HCT116 (cell line): ENCODE data around the gene ZSCAN5B. TPM values are rescaled to one million over a fixed set of nuclear protein-coding genes. Genes with fewer than 3 reads are reported as not detected.

Experiments
- ATAC-seq: fragments of 200-7000 bp; cut with Tn5 transposase; 2 replicates; pipeline ENCODE4 v1.9.1; 2020; ENCODE audit warnings: mild to moderate bottlenecking, moderate library complexity
- BruUV-seq: library from RNA; stranded (reverse); fragments of 400-500 nt; replicated peaks from 2 replicates; lab custom pipeline; 2021; lab: Mats Ljungman, UMichigan
- CTCF ChIA-PET: fragments of 300-600 bp; sonication (Branson Sonifier 250); formaldehyde crosslinking; loops from one replicate; lab custom pipeline; 2021; ENCODE audit warnings: antibody characterized with exemption; lab: Charles Lee
- POLR2A ChIA-PET: fragments of 300-600, 350-600 bp; sonication (Branson Sonifier 250); formaldehyde crosslinking; loops from one replicate; lab custom pipeline; 2021; ENCODE audit warnings: antibody characterized with exemption; lab: Charles Lee
- RAD21 ChIA-PET, 2 experiments: fragments of 300-600 bp; sonication (Branson Sonifier 250); formaldehyde crosslinking; loops; one replicate each; lab custom pipeline; 2023; ENCODE audit warnings: low total read pairs in 2 of 2; ENCODE audit not compliant: uncharacterized antibody in 2 of 2, unreplicated experiment in 2 of 2, low non-redundant PET in 1 of 2; lab: Charles Lee
- DNase-seq: peaks from one replicate; pipeline ENCODE4 v3.0.0-alpha.2; 2010; ENCODE audit warnings: low read depth, low spot score
- H2AFZ ChIP-seq: fragments of 200-600 bp; shearing (Covaris generic), sonication (generic); 2 replicates; pipeline ENCODE4 v1.6.1; 2017; ENCODE audit warnings: low read depth, mixed run types, mixed read lengths, antibody characterized with exemption, low read length; ENCODE audit not compliant: poor library complexity, severe bottlenecking
- H3K27ac ChIP-seq: 2 replicates; pipeline ENCODE4 v1.5.1; 2012; ENCODE audit warnings: low read depth, low read length
- H3K27me3 ChIP-seq: fragments of 200-600 bp; sonication (generic); 2 replicates; pipeline ENCODE4 v1.6.1; 2016; ENCODE audit warnings: mixed run types, low read length, mixed read lengths; ENCODE audit not compliant: insufficient read depth
- H3K36me3 ChIP-seq, 2 experiments: fragments of 200-500 bp in 1 of 2; fragments of 200-600 bp in 1 of 2; sonication (Bioruptor generic) in 1 of 2; sonication (generic) in 1 of 2; 2 replicates each; pipeline versions ENCODE4 v1.5.1 to v1.6.1; 2014 to 2016; ENCODE audit warnings: low read length in 2 of 2, inconsistent platforms in 1 of 2, mixed read lengths in 1 of 2, mixed run types in 1 of 2; ENCODE audit not compliant: insufficient read depth in 2 of 2, control insufficient read depth in 1 of 2
- H3K4me1 ChIP-seq, 2 experiments: fragments of 200-600 bp in 1 of 2; sonication (generic) in 1 of 2; 2 replicates each; pipeline versions ENCODE4 v1.5.1 to v1.6.1; 2012 to 2017; ENCODE audit warnings: low read length in 2 of 2, inconsistent platforms in 1 of 2, mild to moderate bottlenecking in 1 of 2, mixed read lengths in 1 of 2, mixed run types in 1 of 2, moderate library complexity in 1 of 2; ENCODE audit not compliant: insufficient read depth in 2 of 2, control insufficient read depth in 1 of 2
- H3K4me2 ChIP-seq: fragments of 200-600 bp; sonication (generic); 2 replicates; pipeline ENCODE4 v1.6.1; 2017; ENCODE audit warnings: mixed run types, low read length, mixed read lengths
- H3K4me3 ChIP-seq, 2 experiments: fragments of 200-600 bp in 1 of 2; sonication (generic) in 1 of 2; replicated peaks in 1 of 2; 2 replicates each; pipeline ENCODE4 v1.5.1; 2011 to 2016; ENCODE audit warnings: low read length in 2 of 2, control low read depth in 1 of 2, low read depth in 1 of 2, mild to moderate bottlenecking in 1 of 2, mixed read lengths in 1 of 2, mixed run types in 1 of 2
- H3K79me2 ChIP-seq: fragments of 200-600 bp; sonication (generic); 2 replicates; pipeline ENCODE4 v1.6.1; 2017; ENCODE audit warnings: mild to moderate bottlenecking, mixed run types, low read length, moderate library complexity, mixed read lengths; ENCODE audit not compliant: insufficient read depth
- H3K9ac ChIP-seq: fragments of 200-600 bp; sonication (generic); 2 replicates; pipeline ENCODE4 v1.6.1; 2016; ENCODE audit warnings: low read length, mixed read lengths
- H3K9me2 ChIP-seq: fragments of 200-600 bp; sonication (generic), shearing (Covaris generic); 2 replicates; pipeline ENCODE4 v1.6.1; 2017; ENCODE audit warnings: mixed run types, mild to moderate bottlenecking, moderate library complexity; ENCODE audit not compliant: insufficient read depth
- H3K9me3 ChIP-seq, 2 experiments: fragments of 200-500 bp in 1 of 2; fragments of 200-600 bp in 1 of 2; sonication (Bioruptor generic) in 1 of 2; sonication (generic) in 1 of 2; 2 replicates each; pipeline ENCODE4 v1.6.1; 2014 to 2017; ENCODE audit warnings: low read length in 2 of 2, mixed read lengths in 2 of 2, inconsistent platforms in 1 of 2, low read depth in 1 of 2, mild to moderate bottlenecking in 1 of 2, mixed run types in 1 of 2, moderate library complexity in 1 of 2; ENCODE audit not compliant: control insufficient read depth in 1 of 2, insufficient read depth in 1 of 2
- H4K20me1 ChIP-seq: fragments of 200-600 bp; sonication (generic), shearing (Covaris generic); 2 replicates; pipeline ENCODE4 v1.6.1; 2017; ENCODE audit warnings: mixed run types, mild to moderate bottlenecking, moderate library complexity; ENCODE audit not compliant: insufficient read depth
- EZH2 ChIP-seq: fragments of 200-600 bp; sonication (generic); IDR thresholded peaks from 2 replicates; pipeline ENCODE4 v1.6.1; 2017; ENCODE audit warnings: antibody characterized with exemption, mixed run types
- RAD21 ChIP-seq: IDR thresholded peaks from 2 replicates; pipeline ENCODE4 v1.6.1; 2012; ENCODE audit warnings: low read depth, mild to moderate bottlenecking
- SIN3A ChIP-seq: IDR thresholded peaks from 2 replicates; pipeline ENCODE4 v1.6.1; 2012; ENCODE audit warnings: low read depth
- SP1 ChIP-seq: IDR thresholded peaks from 2 replicates; pipeline ENCODE4 v1.6.1; 2012; ENCODE audit warnings: low read depth
- SRF ChIP-seq: IDR thresholded peaks from 2 replicates; pipeline ENCODE4 v1.6.1; 2012; ENCODE audit warnings: low read depth
- TCF7L2 ChIP-seq: IDR thresholded peaks from 2 replicates; pipeline ENCODE4 v1.7.0; 2011; ENCODE audit warnings: borderline replicate concordance, inconsistent platforms; ENCODE audit not compliant: insufficient read depth, insufficient read length; ENCODE audit errors: extremely low read depth
- ZNF274 ChIP-seq: fragments of 200-500 bp; sonication (Bioruptor generic); IDR thresholded peaks from 2 replicates; pipeline ENCODE4 v1.6.1; 2014; ENCODE audit warnings: mild to moderate bottlenecking, low read depth, low read length, inconsistent platforms
- intact Hi-C: fragments of 100-400 bp; cut with micrococcal nuclease; formaldehyde crosslinking; loops from 2 replicates; pipeline ENCODE4 v1.10.0; 2022
- total RNA-seq: library from RNA; stranded (reverse); gene quantifications from one replicate; pipeline ENCODE4 v1.2.1, GENCODE V29; 2021; ENCODE audit not compliant: unreplicated experiment
- TF ChIP-seq, protein P1 (sequence below): IDR thresholded peaks from 2 replicates; pipeline ENCODE4 v1.6.1; 2011; ENCODE audit warnings: mild to moderate bottlenecking, low read length, moderate library complexity; ENCODE audit not compliant: insufficient replicate concordance; ENCODE audit errors: extremely low read depth

The ZSCAN5B gene
- total RNA-seq, 1 experiment from 2014 or later: not detected

DNA sequence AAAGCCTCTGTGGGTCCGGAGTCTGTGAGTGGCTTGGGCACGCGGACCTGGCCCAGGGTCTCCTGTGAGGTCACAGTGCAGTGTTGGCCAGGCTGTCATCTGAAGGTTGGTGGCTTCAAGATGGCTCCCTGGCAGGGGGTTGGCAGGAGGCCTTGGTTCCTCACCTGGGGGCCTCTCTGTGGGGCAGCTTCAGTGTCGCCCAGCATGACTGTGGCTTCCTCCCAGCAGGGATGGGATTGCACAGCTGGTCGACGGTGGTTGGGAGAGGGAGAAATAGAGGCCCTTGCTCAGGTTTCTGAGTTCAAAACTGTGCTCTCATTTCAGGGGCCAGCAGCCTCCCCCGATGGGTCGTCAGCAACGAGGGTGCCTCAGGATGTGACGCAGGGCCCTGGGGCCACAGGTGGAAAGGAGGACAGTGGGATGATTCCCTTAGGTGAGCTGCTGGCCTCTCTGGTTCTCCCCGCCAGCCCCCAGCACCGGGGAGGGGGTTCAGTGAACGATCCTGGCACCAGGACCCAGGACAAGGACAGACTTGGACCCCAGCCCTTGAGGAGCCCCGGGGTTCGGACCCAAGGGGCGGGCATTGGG lies 39.3 kb downstream of the ZSCAN5B start:
- Histone ChIP-seq H3K4me1 (no peaks in the 10 kb centered on the region), H2AFZ (no peak overlapping the region), H3K9me2 (no peaks in the 10 kb centered on the region), H3K79me2 (no peaks in the 10 kb centered on the region), H3K9ac (no peak overlapping the region), H3K27ac (no peak overlapping the region), H3K27me3 (no peaks in the 10 kb centered on the region), H4K20me1 (no peaks in the 10 kb centered on the region), H3K4me3 (no peak overlapping the region), H3K9me3 (no peaks in the 10 kb centered on the region), H3K4me2 (no peak overlapping the region), H3K36me3 (0 out of 4 replicates have a peak, but pooled peaks cover 0 to 2% of the 10 kb centered on the region in 2 experiments)
- CTCF ChIA-PET: no interaction called here
- no peak for ATAC-seq
- TF ChIP-seq RAD21: no peak
- no peak for TF ChIP-seq TCF7L2
- TF ChIP-seq, protein P1, sequence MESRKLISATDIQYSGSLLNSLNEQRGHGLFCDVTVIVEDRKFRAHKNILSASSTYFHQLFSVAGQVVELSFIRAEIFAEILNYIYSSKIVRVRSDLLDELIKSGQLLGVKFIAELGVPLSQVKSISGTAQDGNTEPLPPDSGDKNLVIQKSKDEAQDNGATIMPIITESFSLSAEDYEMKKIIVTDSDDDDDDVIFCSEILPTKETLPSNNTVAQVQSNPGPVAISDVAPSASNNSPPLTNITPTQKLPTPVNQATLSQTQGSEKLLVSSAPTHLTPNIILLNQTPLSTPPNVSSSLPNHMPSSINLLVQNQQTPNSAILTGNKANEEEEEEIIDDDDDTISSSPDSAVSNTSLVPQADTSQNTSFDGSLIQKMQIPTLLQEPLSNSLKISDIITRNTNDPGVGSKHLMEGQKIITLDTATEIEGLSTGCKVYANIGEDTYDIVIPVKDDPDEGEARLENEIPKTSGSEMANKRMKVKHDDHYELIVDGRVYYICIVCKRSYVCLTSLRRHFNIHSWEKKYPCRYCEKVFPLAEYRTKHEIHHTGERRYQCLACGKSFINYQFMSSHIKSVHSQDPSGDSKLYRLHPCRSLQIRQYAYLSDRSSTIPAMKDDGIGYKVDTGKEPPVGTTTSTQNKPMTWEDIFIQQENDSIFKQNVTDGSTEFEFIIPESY: no peak
- TF ChIP-seq EZH2: no peak
- TF ChIP-seq SRF: no peak
- TF ChIP-seq SIN3A: no peak
- no peak for TF ChIP-seq ZNF274
- TF ChIP-seq SP1: no peak
- no TSS peak for BruUV-seq
- intact Hi-C loops: no loop called here
- DNase-seq: no peak
- POLR2A ChIA-PET: no interaction called here
- RAD21 ChIA-PET: no interaction called here
